ENCODE results near the gene PLD1. TPM values are rescaled to one million over a fixed set of nuclear protein-coding genes. Genes with fewer than 3 reads are reported as not detected.

PLD1 gene
- total RNA-seq, 6 donors from 2014 or later: 11.2 to 47.1 (median 15.6) TPM

DNA sequence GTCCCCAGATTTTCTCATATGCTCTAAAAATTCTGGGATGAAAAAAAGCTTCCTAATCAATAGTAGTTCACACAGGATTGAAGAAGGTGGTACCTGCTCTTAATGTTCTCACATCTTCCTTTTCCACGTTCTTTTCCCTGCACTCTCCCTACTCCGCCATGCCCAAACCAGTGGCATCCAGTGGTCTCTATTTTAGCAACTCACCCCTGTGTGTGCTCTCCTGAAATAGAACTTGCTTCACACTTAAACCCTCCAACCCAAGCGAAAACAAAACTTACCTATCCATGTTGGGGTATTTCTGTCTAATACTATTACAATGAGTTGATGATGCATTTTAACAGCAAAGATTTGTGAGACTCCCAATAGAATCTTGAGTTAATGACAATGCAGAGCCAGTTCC, 148.8 kb downstream of the PLD1 start:
- H3K27ac ChIP-seq: no peak overlapping the region
- no peaks in the 10 kb centered on the region for H3K4me1 ChIP-seq
- no peak for ATAC-seq (ENCODE audit: low FRiP score in 2 of 2)
- no peaks in the 10 kb centered on the region for H3K9me3 ChIP-seq
- peaks cover 5 to 9% (median 7%) of the 10 kb centered on the region in 4 donors for H3K36me3 ChIP-seq
- no peak for TF ChIP-seq EP300 (IDR thresholded peaks at IDR 0.05)
- no peak for TF ChIP-seq POLR2A (IDR thresholded peaks at IDR 0.05)
- TF ChIP-seq, protein P1, sequence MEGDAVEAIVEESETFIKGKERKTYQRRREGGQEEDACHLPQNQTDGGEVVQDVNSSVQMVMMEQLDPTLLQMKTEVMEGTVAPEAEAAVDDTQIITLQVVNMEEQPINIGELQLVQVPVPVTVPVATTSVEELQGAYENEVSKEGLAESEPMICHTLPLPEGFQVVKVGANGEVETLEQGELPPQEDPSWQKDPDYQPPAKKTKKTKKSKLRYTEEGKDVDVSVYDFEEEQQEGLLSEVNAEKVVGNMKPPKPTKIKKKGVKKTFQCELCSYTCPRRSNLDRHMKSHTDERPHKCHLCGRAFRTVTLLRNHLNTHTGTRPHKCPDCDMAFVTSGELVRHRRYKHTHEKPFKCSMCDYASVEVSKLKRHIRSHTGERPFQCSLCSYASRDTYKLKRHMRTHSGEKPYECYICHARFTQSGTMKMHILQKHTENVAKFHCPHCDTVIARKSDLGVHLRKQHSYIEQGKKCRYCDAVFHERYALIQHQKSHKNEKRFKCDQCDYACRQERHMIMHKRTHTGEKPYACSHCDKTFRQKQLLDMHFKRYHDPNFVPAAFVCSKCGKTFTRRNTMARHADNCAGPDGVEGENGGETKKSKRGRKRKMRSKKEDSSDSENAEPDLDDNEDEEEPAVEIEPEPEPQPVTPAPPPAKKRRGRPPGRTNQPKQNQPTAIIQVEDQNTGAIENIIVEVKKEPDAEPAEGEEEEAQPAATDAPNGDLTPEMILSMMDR (IDR thresholded peaks at IDR 0.05): no peak
- DNase-seq: no peak
- H3K27me3 ChIP-seq: no peaks in the 10 kb centered on the region
- 89 to 95% methylated on average over 3 of the region's 3 CpGs for WGBS, 2 donors
- H3K4me3 ChIP-seq: no peak overlapping the region

DNA sequence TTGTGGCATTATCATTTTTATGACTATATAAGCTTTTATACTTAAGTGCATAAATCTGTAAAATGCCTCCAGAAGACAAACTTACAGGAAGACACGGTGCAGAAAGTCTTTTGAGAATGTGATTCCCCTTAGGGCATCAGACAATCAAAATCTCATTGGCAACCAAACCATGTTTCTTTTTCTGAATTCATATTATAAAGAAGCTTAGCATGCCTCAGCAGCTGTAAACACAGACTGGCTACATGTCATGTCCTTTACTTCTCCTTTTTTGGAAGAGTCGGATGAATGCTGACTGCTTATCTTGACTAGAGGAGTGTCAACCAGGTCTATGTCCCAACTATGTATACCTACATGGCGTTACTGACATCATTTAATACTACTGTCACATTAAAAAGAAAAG, 150.1 kb downstream of the PLD1 start:
- 72 to 80% methylated on average over 3 of the region's 3 CpGs for WGBS, 2 donors
- Histone ChIP-seq H3K36me3 (peaks cover under 1 to 9% (median 7%) of the 10 kb centered on the region in 4 donors), H3K27me3 (no peaks in the 10 kb centered on the region), H3K9me3 (no peaks in the 10 kb centered on the region), H3K4me3 (no peak overlapping the region), H3K27ac (no peak overlapping the region), H3K4me1 (no peaks in the 10 kb centered on the region)
- TF ChIP-seq POLR2A (IDR thresholded peaks at IDR 0.05) (no peak), EP300 (IDR thresholded peaks at IDR 0.05) (no peak), POLR2AphosphoS5 (IDR thresholded peaks at IDR 0.05) (no peak)
- TF ChIP-seq, protein P1 (IDR thresholded peaks at IDR 0.05): no peak
- no peak for ATAC-seq (ENCODE audit: low FRiP score in 2 of 2)
- DNase-seq: no peak

DNA sequence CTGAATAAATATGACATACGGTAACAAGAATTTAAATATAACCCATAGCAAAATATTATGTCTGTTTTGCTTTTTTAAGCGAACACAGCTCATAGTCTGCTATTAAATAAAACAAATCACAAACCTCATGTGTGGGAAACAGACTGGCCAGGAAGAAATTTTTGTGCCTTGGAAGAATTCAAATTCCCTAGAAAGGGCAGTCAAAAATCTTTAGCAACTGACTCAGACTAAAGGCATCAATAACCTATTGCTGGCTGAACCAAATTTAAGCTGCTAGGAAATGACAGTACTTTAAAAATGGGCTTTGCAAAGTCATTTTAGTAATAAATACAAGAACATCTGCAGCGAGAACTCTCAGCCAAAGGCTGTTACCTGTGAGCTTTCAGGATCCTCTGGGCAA, 151.4 kb downstream of the PLD1 start:
- H3K27me3 ChIP-seq: no peaks in the 10 kb centered on the region
- no peak for DNase-seq
- 88 to 93% methylated on average over 3 of the region's 3 CpGs for WGBS, 2 donors
- H3K27ac ChIP-seq: no peak overlapping the region
- TF ChIP-seq POLR2A (IDR thresholded peaks at IDR 0.05) (no peak), EP300 (IDR thresholded peaks at IDR 0.05) (no peak), POLR2AphosphoS5 (IDR thresholded peaks at IDR 0.05) (no peak)
- TF ChIP-seq, protein P1 (IDR thresholded peaks at IDR 0.05): no peak
- no peak for ATAC-seq (ENCODE audit: low FRiP score in 2 of 2)
- H3K4me1 ChIP-seq: no peaks in the 10 kb centered on the region
- no peak overlapping the region for H3K4me3 ChIP-seq
- no peaks in the 10 kb centered on the region for H3K9me3 ChIP-seq
- peaks cover 0 to 9% (median 7%) of the 10 kb centered on the region in 4 donors for H3K36me3 ChIP-seq

DNA sequence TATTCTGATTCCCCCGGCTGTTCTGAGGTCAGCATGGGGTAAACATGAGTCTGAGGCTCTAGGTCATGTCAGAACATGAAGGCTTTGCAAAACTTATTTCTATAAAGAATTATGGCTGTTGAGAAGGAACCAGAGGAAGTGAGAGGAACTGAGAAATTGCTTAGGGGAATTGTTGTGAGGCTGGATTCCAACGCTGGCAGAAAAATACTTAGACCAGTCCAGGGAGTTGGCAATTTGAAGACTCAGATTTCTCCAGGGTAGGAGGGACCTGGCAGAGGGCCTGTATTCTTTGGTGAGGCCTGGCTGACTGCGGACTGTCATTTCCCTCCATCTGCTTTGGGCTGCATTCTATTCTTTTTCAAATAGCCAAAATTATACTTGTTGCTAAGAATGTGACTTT, 155.5 kb downstream of the PLD1 start:
- 31 to 40% methylated on average over 3 of the region's 3 CpGs for WGBS, 2 donors
- Histone ChIP-seq H3K4me3 (no peak overlapping the region), H3K27ac (peak overlapping the region in 2 of 4 donors; percentile 9 to 24), H3K9me3 (no peaks in the 10 kb centered on the region), H3K4me1 (peaks cover 0 to 10% (median 0%) of the 10 kb centered on the region in 4 donors), H3K27me3 (no peaks in the 10 kb centered on the region), H3K36me3 (peaks cover 0 to 3% (median under 1%) of the 10 kb centered on the region in 4 donors)
- TF ChIP-seq POLR2AphosphoS5 (IDR thresholded peaks at IDR 0.05): no peak
- TF ChIP-seq, protein P1 (IDR thresholded peaks at IDR 0.05): no peak
- TF ChIP-seq POLR2A (IDR thresholded peaks at IDR 0.05): no peak
- no peak for TF ChIP-seq EP300 (IDR thresholded peaks at IDR 0.05)
- ATAC-seq (ENCODE audit: low FRiP score in 2 of 2) (peak in 1 of 2 donors; percentile 86), DNase-seq (no peak)

DNA sequence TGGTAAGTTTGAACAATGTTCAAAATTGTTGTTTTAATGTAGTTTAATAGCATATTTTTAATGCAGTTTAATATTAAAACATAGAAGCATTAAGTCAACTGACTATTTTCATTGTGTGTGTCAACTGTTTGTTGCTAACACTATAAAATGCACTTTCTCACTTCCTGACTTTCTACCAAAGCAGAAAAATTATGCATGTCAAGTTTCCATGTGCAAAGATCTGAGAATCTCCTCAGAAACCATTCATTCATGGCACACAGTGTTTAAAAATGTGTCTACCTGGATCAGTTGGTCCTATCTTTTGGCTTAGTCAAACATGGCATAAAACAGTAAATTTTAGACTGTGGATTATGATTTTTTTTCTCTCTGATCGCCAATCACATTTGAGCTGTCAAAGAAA, 156.0 kb downstream of the PLD1 start:
- peaks cover 0 to 10% (median 0%) of the 10 kb centered on the region in 4 donors for H3K4me1 ChIP-seq
- H3K27ac ChIP-seq: peak overlapping the region in 1 of 4 donors; percentile 24
- H3K4me3 ChIP-seq: no peak overlapping the region
- ATAC-seq (ENCODE audit: low FRiP score in 2 of 2) (no peak), DNase-seq (no peak)
- H3K36me3 ChIP-seq: peaks cover 0 to 3% (median 0%) of the 10 kb centered on the region in 4 donors
- H3K9me3 ChIP-seq: no peaks in the 10 kb centered on the region
- no peak for TF ChIP-seq POLR2A (IDR thresholded peaks at IDR 0.05)
- no peak for TF ChIP-seq EP300 (IDR thresholded peaks at IDR 0.05)
- TF ChIP-seq, protein P1 (IDR thresholded peaks at IDR 0.05): no peak
- TF ChIP-seq POLR2AphosphoS5 (IDR thresholded peaks at IDR 0.05): no peak
- 65 to 83% methylated on average over 1 of the region's 1 CpG for WGBS, 2 donors
- no peaks in the 10 kb centered on the region for H3K27me3 ChIP-seq
